Ascending aorta (tissue), 2 donors: Measurements from ENCODE around the gene IL18RAP. TPM values are rescaled to one million over a fixed set of nuclear protein-coding genes. Genes with fewer than 3 reads are reported as not detected.

ENCODE experiments used
- DNase-seq, 2 donors: peaks; one replicate each; pipeline ENCODE4 v3.0.0-alpha.2; 2019; ENCODE audit warnings: low spot score in 2 of 2
- H3K27ac ChIP-seq, 2 donors: fragments of 200-600 bp; sonication (generic); one replicate each; pipeline ENCODE4 v1.5.1; 2016 to 2017; ENCODE audit warnings: mild to moderate bottlenecking in 1 of 2
- H3K27me3 ChIP-seq: fragments of 200-600 bp; sonication (generic); one replicate; pipeline ENCODE4 v1.5.1; 2017
- H3K36me3 ChIP-seq, 2 donors: fragments of 200-600 bp; sonication (generic); one replicate each; pipeline ENCODE4 v1.5.1; 2016
- H3K4me1 ChIP-seq, 2 donors: fragments of 200-600 bp; sonication (generic); one replicate each; pipeline ENCODE4 v1.5.1; 2016 to 2017; ENCODE audit warnings: mild to moderate bottlenecking in 1 of 2
- H3K4me3 ChIP-seq, 2 donors: fragments of 200-600 bp; sonication (generic); one replicate each; pipeline ENCODE4 v1.5.1; 2016 to 2017; ENCODE audit warnings: mild to moderate bottlenecking in 1 of 2
- H3K9me3 ChIP-seq, 2 donors: fragments of 200-600 bp; sonication (generic); one replicate each; pipeline ENCODE4 v1.5.1; 2016
- CTCF ChIP-seq, 3 experiments: fragments of 200-600 bp in 2 of 3; fragments of 450-650 bp in 1 of 3; sonication (generic) in 2 of 3; IDR thresholded peaks; one replicate each; pipeline ENCODE4 v1.5.1; 2016 to 2019; ENCODE audit warnings: antibody characterized with exemption in 3 of 3, mild to moderate bottlenecking in 1 of 3, moderate library complexity in 1 of 3
- intact Hi-C: fragments of 100-400 bp; cut with DNase I; formaldehyde crosslinking; loops from one replicate; pipeline ENCODE4 v1.15.1; 2023
- total RNA-seq: library from RNA; depleted of rRNA; stranded (reverse); fragments of >200 nt; gene quantifications from one replicate; pipeline ENCODE4 v1.1.0, GENCODE V29; 2016

The IL18RAP gene
- total RNA-seq, 1 donor from 2014 or later, result 0.11 TPM

GRCh38 chr2:102492006-102492405 lies 69.0 kb downstream of the IL18RAP start:
- Histone ChIP-seq H3K4me3 (no peak overlapping the region), H3K9me3 (no peaks in the 10 kb centered on the region), H3K27ac (no peak overlapping the region), H3K27me3 (no peaks in the 10 kb centered on the region), H3K36me3 (no peaks in the 10 kb centered on the region), H3K4me1 (no peaks in the 10 kb centered on the region)
- intact Hi-C loops, result no loop called here
- TF ChIP-seq CTCF (IDR thresholded peaks at IDR 0.05), result no peak
- no peak for DNase-seq

- intact Hi-C loops, result no loop called here
- Histone ChIP-seq H3K4me1 (no peaks in the 10 kb centered on the region), H3K36me3 (no peaks in the 10 kb centered on the region), H3K27me3 (no peaks in the 10 kb centered on the region), H3K9me3 (no peaks in the 10 kb centered on the region), H3K27ac (no peak overlapping the region), H3K4me3 (no peak overlapping the region)
- DNase-seq, result no peak
- no peak for TF ChIP-seq CTCF (IDR thresholded peaks at IDR 0.05)
Measured at GRCh38 chr2:102494570-102494969, 71.6 kb downstream of the IL18RAP start.

GRCh38 chr2:102498414-102498813 lies 75.5 kb downstream of the IL18RAP start:
- DNase-seq, result no peak
- intact Hi-C loops, result no loop called here
- H3K9me3 ChIP-seq, result no peaks in the 10 kb centered on the region
- H3K4me3 ChIP-seq, result no peak overlapping the region
- no peak for TF ChIP-seq CTCF (IDR thresholded peaks at IDR 0.05)
- no peak overlapping the region for H3K27ac ChIP-seq
- no peaks in the 10 kb centered on the region for H3K36me3 ChIP-seq
- H3K27me3 ChIP-seq, result no peaks in the 10 kb centered on the region
- H3K4me1 ChIP-seq, result no peaks in the 10 kb centered on the region

GRCh38 chr2:102499558-102499957 lies 76.6 kb downstream of the IL18RAP start:
- Histone ChIP-seq H3K27me3 (no peaks in the 10 kb centered on the region), H3K27ac (no peak overlapping the region), H3K4me3 (no peak overlapping the region), H3K4me1 (no peaks in the 10 kb centered on the region), H3K36me3 (no peaks in the 10 kb centered on the region), H3K9me3 (no peaks in the 10 kb centered on the region)
- no peak for DNase-seq
- TF ChIP-seq CTCF (IDR thresholded peaks at IDR 0.05), result no peak
- intact Hi-C loops, result no loop called here

Other genes starting within 250 kb of the IL18RAP start
- gene IL1RL2, start 236.1 kb upstream of the IL18RAP start, total RNA-seq, result not detected
- 3.4 TPM for gene IL1RL1, start 111.6 kb upstream of the IL18RAP start, total RNA-seq
- gene IL18R1, start 67.4 kb upstream of the IL18RAP start, total RNA-seq, result 1.9 TPM
- gene SLC9A4, start 50.1 kb downstream of the IL18RAP start, total RNA-seq, result not detected
- gene SLC9A2, start 196.4 kb downstream of the IL18RAP start, total RNA-seq, result not detected